Heart right ventricle (tissue), 16 donors: Measurements from ENCODE around the gene PNPLA6. TPM values are rescaled to one million over a fixed set of nuclear protein-coding genes. Genes with fewer than 3 reads are reported as not detected.

Experiments used
- ATAC-seq, 8 donors: fragments of 200-7000 bp; cut with Tn5 transposase; one replicate each; pipeline ENCODE4 v1.9.1; 2020; ENCODE audit warnings: mild to moderate bottlenecking in 8 of 8, moderate library complexity in 8 of 8, moderate number of reproducible peaks in 1 of 8
- DNase-seq, 2 donors: peaks; one replicate each; pipeline ENCODE4 v3.0.0-alpha.2; 2020
- H3K27ac ChIP-seq, 10 donors: fragments of 200-600 bp; sonication (generic) in 2 of 10; one replicate each; pipeline versions ENCODE4 v1.5.0 to v1.8.0; 2020 to 2022; ENCODE audit warnings: mild to moderate bottlenecking in 3 of 10
- H3K27me3 ChIP-seq, 7 donors: fragments of 200-600 bp; one replicate each; pipeline ENCODE4 v1.8.0; 2021 to 2022; ENCODE audit warnings: mild to moderate bottlenecking in 2 of 7
- H3K36me3 ChIP-seq, 9 donors: fragments of 200-600 bp; sonication (generic) in 1 of 9; one replicate each; pipeline versions ENCODE4 v1.5.0 to v1.8.0; 2020 to 2022; ENCODE audit warnings: mild to moderate bottlenecking in 2 of 9
- H3K4me1 ChIP-seq, 9 donors: fragments of 200-600 bp; sonication (generic) in 1 of 9; one replicate each; pipeline versions ENCODE4 v1.5.0 to v1.8.0; 2020 to 2022; ENCODE audit warnings: mild to moderate bottlenecking in 4 of 9
- H3K4me3 ChIP-seq, 10 donors: fragments of 200-600 bp; sonication (generic) in 2 of 10; one replicate each; pipeline versions ENCODE4 v1.5.0 to v1.8.0; 2020 to 2022; ENCODE audit warnings: mild to moderate bottlenecking in 7 of 10, moderate library complexity in 2 of 10
- H3K9me3 ChIP-seq, 11 donors: fragments of 200-600 bp in 10 of 11; sonication (generic) in 2 of 11; one replicate each; pipeline versions ENCODE4 v1.5.0 to v1.8.0; 2013 to 2022; ENCODE audit warnings: mild to moderate bottlenecking in 2 of 11, control low read depth in 1 of 11, moderate library complexity in 1 of 11
- CTCF ChIP-seq, 9 donors: fragments of 200-600 bp; sonication (generic) in 2 of 9; IDR thresholded peaks; one replicate each; pipeline versions ENCODE4 v1.5.0 to v1.8.0; 2021 to 2022; ENCODE audit warnings: antibody characterized with exemption in 9 of 9, mild to moderate bottlenecking in 5 of 9, moderate library complexity in 1 of 9
- WGBS, 2 donors: extraction: QIAGEN DNeasy Blood & Tissue Kit; methylation state at CpG; one replicate each; pipeline ENCODE4 v1.1.7; 2013; ENCODE audit warnings: inconsistent platforms in 1 of 2; 5-methylcytosine and 5-hydroxymethylcytosine counted together
- intact Hi-C, 10 donors: fragments of 100-400 bp; cut with DNase I; formaldehyde crosslinking; loops; one replicate each; pipeline versions ENCODE4 v1.11.1 to v1.14.2; 2022
- polyA plus RNA-seq, 2 donors: library from polyadenylated mRNA; stranded (reverse); fragments of 200-250 nt; gene quantifications; one replicate each; pipeline ENCODE4 v1.2.3, GENCODE V29; 2013
- total RNA-seq, 10 donors: library from RNA; stranded (reverse); fragmentation: NEBNext Ultra II Directional in 3 of 10; extraction: Animal tissue kit (Norgen Biotek cat#: 25700) in 3 of 10; gene quantifications; one replicate each; pipeline versions ENCODE4 v1.2.1 to v1.2.4, GENCODE V29; 2021 to 2023
- donor health status: Arrhythmogenic right ventricular cardiomyopathy.
- donor health status: ischemic (EF 13 %, LVEDD 7.1; RV severe dilation, severe dysfunction).
- donor health status: healthy with polysubstance abuse.
- donor health status: DM: no; HTN: yes; CAD: no.
- donor health status: DM: no; HTN: no; CAD: no.
- donor health status: ischemic (EF 25% LVEDD 6.9; RV normal size, moderate dysfunction).
- donor health status: ischemic (EF 25% LVEDD 5.7; RV mildly dilated, moderate dysfunction).
- donor health status: healthy.
- donor health status: DM: yes; HTN: yes; CAD: no.
- donor health status: Ischemic cardiomyopathy.
- donor health status: ischemic (EF 35%, LVEDD 5.7; RV mildly dilated, moderate dysfunction).
- donor health status: nonischemic (EF 11% LVEDD 7.7; RV severe dilation, severe dysfunction).
- donor health status: DM: yes; HTN: yes; CAD: no.
- donor health status: PGD.
- donor health status: ischemic (EF 29% LVEDD 5.4; RV normal size, mild dysfunction).
- donor health status: nonischemic (EF 23%, LVEDD 6.1; RV moderate dilation, normal function).

PNPLA6 gene
- total and polyA plus RNA-seq, 12 donors = 33.9 to 73.8 (median 41.6) TPM

DNA sequence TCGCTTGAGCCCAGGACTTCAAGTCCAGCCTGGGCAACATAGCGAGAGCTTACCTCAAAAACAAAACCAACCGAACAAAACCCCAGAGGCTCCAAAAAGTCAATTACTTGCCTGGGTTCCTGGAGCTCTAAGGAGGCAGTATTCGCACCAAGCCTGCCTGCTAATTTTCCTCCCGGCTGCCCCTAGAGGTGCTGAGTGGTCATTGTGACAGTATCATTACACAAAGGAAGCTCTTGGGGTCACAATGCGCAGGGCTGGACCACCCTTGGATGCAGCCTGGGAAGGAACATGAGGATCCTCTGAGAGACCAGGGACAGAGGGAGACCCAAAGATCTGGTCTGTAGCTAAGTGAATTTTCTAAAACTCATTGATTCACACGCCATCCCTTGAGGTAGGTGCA is 38.2 kb upstream of the PNPLA6 start:
- ATAC-seq = peak in 1 of 8 donors; percentile 32
- peaks cover 0 to 31% (median 17%) of the 10 kb centered on the region in 9 donors for H3K4me1 ChIP-seq

GRCh38 chr19:7500811-7501450 is 34.6 kb upstream of the PNPLA6 start:
- H3K27me3 ChIP-seq = peaks cover 0 to 65% (median 55%) of the 10 kb centered on the region in 7 donors
- H3K27ac ChIP-seq = no peak overlapping the region
- peak overlapping the region; percentile 25 to 56 (median 46) for H3K4me3 ChIP-seq
- H3K9me3 ChIP-seq = no peaks in the 10 kb centered on the region
- peaks cover 3 to 18% (median 16%) of the 10 kb centered on the region in 9 donors for H3K4me1 ChIP-seq
- no peaks in the 10 kb centered on the region for H3K36me3 ChIP-seq
- TF ChIP-seq CTCF (IDR thresholded peaks at IDR 0.05) = peak in 1 of 9 donors; percentile 8
- ATAC-seq (peak in 6 of 8 donors; percentile 42 to 74 (median 62)), DNase-seq (no peak)
- 1 to 2% methylated on average over 89 to 93 of the region's 93 CpGs for WGBS, 2 donors
- intact Hi-C loops = no loop called here

More for the DNA sequence above, 38.2 kb upstream of the PNPLA6 start:
- Histone ChIP-seq H3K4me3 (no peak overlapping the region), H3K27me3 (peaks cover 0 to 28% (median 22%) of the 10 kb centered on the region in 7 donors), H3K9me3 (no peaks in the 10 kb centered on the region), H3K27ac (no peak overlapping the region), H3K36me3 (no peaks in the 10 kb centered on the region)
- peak in 6 of 9 donors; percentile 8 to 35 (median 24) for TF ChIP-seq CTCF (IDR thresholded peaks at IDR 0.05)
- DNase-seq = no peak
- 50 to 54% methylated on average over 7 of the region's 7 CpGs for WGBS, 2 donors
- intact Hi-C loops = no loop called here

GRCh38 chr19:7502552-7502951 is 33.0 kb upstream of the PNPLA6 start:
- Histone ChIP-seq H3K27ac (no peak overlapping the region), H3K4me3 (no peak overlapping the region), H3K9me3 (no peaks in the 10 kb centered on the region), H3K36me3 (no peaks in the 10 kb centered on the region), H3K27me3 (peaks cover 0 to 65% (median 56%) of the 10 kb centered on the region in 7 donors), H3K4me1 (peaks cover 3 to 24% (median 16%) of the 10 kb centered on the region in 9 donors)
- intact Hi-C loops = no loop called here
- WGBS, 2 donors = 37 to 70% methylated on average over 2 of the region's 2 CpGs
- DNase-seq = no peak
- ATAC-seq = no peak
- TF ChIP-seq CTCF (IDR thresholded peaks at IDR 0.05) = no peak

- DNase-seq = no peak
Observed at GRCh38 chr19:7504684-7505083, 30.8 kb upstream of the PNPLA6 start.

More at GRCh38 chr19:7504684-7505083, 30.8 kb upstream of the PNPLA6 start:
- Histone ChIP-seq H3K4me3 (no peak overlapping the region), H3K36me3 (no peaks in the 10 kb centered on the region), H3K27ac (no peak overlapping the region), H3K27me3 (peaks cover 0 to 62% (median 56%) of the 10 kb centered on the region in 7 donors), H3K9me3 (no peaks in the 10 kb centered on the region), H3K4me1 (peaks cover 3 to 29% (median 16%) of the 10 kb centered on the region in 9 donors)
- 89 to 90% methylated on average over 6 of the region's 6 CpGs for WGBS, 2 donors
- TF ChIP-seq CTCF (IDR thresholded peaks at IDR 0.05) = no peak
- no peak for ATAC-seq
- intact Hi-C loops = no loop called here
